ENCODE data around the gene SAMD5. TPM values are rescaled to one million over a fixed set of nuclear protein-coding genes. Genes with fewer than 3 reads are reported as not detected.
A peak's percentile ranks its signal among the peaks of the same experiment; 100 is the strongest.

The SAMD5 gene
- 0.51 and 2.4 TPM in 2 replicates for total RNA-seq

DNA sequence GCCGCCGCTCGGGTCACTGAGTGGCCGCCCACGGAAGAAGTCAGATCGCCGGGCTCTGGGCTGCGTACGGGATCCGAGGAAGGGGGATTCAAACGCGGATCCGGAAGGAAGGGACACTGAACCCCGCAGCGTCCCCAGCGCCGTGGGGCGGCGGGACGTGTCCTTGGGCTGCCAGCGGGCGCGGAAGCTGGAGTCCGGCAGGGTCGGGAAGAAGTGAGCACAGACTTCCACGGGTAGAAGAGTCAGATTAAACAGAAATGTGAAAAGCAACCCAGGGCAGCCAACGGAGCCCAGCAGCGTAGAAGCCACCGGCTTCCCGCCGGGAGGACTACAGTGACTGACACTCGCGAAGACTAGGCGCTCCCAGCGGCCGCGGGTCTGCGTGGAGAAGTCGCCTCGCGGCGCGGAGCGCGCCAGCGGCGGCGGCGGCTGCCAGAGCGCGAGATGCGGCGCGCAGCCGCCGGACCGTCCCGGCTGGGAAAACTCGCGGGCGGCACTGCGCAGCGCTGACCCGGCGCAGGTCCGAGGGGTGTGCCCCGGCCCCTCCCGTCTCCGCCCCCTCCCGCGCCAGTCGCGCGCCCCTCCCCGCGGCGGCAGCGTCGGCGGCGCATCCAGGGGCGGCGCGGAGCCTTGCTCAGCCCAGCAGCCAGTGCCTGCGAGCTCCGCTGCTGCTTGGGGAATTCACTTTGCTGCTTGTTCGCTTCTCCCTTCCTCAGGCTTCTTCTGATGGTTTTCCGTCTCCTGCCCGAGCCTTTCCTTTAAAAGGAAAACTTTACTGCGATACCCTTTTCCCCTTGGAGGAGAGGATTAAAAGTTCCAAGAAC lies at the start of gene SAMD5:
SAMD5 (plus strand) TSS at position 649 of the 824 bp plus-strand sequence. CDS start 239 bp downstream, outside the sequence.
- peak; percentile 14 to 75 for DNase-seq (ENCODE audit: low read depth in 2 of 2)

DNA sequence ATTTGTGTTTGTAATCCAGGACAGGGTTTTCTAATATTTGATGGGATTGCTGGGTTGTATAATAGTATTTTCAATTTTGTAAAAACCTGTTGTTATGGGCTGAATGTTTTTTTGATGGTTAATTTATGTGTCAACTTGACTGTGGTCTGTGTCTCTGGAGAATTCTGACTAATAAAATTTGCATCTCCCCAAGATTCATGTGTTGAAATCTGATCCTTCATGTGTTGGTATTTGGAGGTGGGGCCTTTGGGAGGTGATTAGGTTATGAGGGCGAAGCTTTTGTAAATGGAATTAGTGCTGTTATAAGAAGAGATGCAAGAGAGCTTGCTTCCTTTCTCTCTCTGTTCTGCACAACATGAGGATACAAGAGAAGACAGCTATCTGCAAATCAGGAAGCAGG lies 48.7 kb upstream of the SAMD5 start:
- no peak for DNase-seq (ENCODE audit: low read depth in 2 of 2)

- DNase-seq (ENCODE audit: low read depth in 2 of 2) = no peak
These were observed 44.8 kb upstream of the SAMD5 start for GRCh38 chr6:147463651-147464050.

DNA sequence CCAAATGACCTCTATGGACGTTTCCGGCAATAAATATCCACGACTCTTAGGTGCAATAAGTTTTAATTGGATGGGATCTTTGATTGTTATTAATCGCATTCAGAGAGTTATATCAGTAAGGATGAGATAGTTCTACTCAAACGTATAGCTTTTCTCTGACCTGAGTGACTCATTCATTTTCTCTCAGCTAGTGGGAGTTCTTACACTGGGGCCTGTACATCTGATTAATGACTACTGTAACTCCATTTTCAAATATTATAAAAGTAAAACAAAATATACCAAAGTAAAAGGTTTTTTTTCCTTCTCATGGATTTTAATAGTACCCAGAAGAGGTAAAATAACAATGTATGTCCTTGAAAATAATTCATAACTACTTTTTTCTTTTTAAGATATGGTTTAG lies 41.1 kb upstream of the SAMD5 start:
- DNase-seq (ENCODE audit: low read depth in 2 of 2) = no peak

DNA sequence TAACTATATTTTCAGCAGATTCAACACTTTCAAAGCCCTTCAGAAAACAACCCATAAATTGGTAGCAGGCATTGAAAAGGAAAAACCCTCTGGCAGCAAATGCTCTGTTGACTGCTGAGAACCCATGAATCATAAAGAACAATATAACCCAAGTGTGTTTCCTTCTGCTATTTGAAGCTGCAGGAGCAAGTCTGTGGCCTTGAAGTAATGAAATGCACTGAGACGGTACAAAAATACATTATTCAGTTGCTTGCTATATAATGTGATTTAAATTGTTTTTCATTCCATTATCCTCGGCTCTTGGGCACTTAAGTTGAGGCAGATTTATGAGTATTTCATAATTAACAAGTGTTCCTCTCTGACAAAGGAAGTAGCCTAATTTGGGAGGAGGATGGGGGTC lies 40.6 kb upstream of the SAMD5 start:
- DNase-seq (ENCODE audit: low read depth in 2 of 2) = no peak

- no peak for DNase-seq (ENCODE audit: low read depth in 2 of 2)
These were observed 39.9 kb upstream of the SAMD5 start for GRCh38 chr6:147468634-147469033.

- DNase-seq (ENCODE audit: low read depth in 2 of 2) = no peak
These were observed 28.6 kb upstream of the SAMD5 start for GRCh38 chr6:147479857-147480256.

GRCh38 chr6:147486683-147487082 lies 21.8 kb upstream of the SAMD5 start:
- DNase-seq (ENCODE audit: low read depth in 2 of 2) = no peak

GRCh38 chr6:147497472-147497871 lies 11.0 kb upstream of the SAMD5 start:
- no peak for DNase-seq (ENCODE audit: low read depth in 2 of 2)

DNA sequence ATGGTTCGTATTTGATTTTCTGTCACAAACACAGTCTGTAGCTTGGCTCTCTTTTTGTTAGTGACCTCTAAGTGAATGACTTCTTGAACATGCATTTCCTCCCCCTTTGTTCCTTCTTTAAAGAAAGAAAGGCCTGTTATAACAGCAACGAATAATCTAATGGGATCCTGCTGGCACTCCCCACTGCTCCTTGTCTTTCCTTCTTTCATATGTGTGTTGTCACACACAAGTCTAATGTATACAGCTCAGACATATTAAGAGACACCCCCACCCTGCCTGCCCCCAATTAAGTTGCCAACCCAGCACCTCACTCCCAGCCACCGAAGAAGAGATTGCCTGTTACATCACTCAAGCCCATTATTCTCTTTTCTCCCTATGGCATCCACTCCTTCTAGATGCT lies 4.9 kb upstream of the SAMD5 start:
- no peak for DNase-seq (ENCODE audit: low read depth in 2 of 2)

DNA sequence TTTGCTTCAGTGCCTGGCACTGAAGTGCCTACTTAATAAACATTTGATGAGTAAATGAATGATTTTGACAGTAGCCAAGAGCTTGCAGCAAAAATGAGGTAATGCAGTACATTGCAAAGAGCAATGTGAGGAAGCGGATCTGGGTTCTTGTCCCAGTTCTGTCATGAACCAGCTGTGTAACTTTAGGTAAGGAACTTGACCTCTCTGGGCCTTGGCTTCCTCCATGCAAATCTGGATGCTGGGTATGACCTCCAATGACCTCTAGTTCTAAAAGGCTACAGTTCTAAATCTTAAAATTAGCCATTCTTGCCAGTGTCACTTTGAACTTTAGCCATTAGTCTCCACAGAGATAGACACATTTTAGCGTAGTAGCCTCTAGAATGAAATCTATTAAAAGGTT lies 3.6 kb upstream of the SAMD5 start:
- no peak for DNase-seq (ENCODE audit: low read depth in 2 of 2)

- DNase-seq (ENCODE audit: low read depth in 2 of 2) = peak; percentile 16 to 55
These were observed 1.8 kb upstream of the SAMD5 start for GRCh38 chr6:147506704-147507114.

- peak in 1 of 2 donors; percentile 7 for DNase-seq (ENCODE audit: low read depth in 2 of 2)
These were observed 1.1 kb upstream of the SAMD5 start for GRCh38 chr6:147507162-147508041.

GRCh38 chr6:147508866-147509608 lies 547 bp downstream of the SAMD5 start:
- DNase-seq (ENCODE audit: low read depth in 2 of 2) = no peak

DNA sequence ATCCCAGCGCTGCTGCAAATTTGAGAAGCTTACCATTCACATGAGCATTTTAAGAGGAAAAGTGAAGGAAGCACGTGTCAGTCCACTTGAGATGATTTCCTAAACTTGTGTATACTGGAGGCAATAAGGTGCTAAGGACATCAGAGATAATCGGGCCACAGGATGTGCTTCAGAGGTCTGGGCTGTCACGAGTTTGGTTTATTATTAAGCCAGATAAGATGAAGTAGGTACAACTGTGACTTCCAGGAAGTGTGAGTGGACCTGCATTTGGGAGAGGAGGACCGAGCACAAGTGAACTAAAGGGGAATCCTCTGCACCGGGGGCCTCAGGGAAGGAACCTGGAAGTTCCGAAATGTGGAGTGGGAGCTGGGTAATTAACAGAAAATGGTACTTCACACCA lies 1.4 kb downstream of the SAMD5 start:
- DNase-seq (ENCODE audit: low read depth in 2 of 2) = no peak

DNA sequence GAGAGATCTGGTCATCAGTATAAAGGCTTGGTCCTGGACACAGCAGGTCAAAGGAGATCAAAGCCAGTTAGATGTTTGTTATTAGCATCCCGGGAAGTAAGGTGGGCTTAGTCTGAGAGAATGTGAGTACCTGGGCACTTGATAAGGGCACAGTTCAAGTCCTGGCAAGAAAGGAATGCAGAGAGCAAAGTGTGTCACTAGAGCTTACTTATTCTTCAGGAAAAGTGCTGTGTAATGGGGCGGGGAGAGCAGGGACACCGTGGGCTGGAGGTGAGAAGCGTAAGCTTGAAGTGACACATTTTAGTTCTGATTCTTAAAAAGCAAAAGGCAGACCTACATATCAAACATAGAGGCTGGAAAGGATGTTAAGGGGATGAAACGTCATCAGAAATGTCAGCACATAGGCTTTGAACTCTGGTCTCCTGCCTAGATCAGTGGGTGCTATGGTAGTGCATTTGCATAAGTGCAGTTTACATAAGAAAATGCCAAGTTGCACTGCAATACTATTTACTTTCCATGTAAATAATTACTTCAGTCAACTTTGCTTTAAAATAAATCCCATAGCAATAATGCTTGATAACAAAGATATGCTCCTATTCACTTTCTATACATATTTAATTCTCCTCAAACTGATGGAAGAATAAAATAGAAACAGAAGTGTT lies 2.6 kb downstream of the SAMD5 start:
- DNase-seq (ENCODE audit: low read depth in 2 of 2) = no peak

DNA sequence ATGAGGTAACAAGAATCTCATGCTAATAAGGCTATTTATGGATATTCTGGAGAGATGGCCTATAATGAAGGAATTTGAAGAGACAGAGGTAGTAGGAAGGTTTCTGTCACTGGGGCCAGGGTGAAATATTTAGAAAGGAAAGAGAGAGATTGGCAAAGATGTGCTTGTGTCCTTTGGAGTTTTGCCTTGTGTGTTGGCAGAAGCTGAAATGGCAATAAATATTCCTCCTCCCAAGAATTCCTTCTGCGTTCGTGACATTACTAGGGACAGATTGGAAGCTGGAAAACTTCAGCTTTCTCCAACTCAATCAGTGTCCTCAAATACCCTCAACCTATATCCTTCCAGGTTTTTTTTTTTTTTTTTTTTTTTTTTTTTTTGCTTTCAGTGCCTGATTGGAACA lies 6.3 kb downstream of the SAMD5 start:
- DNase-seq (ENCODE audit: low read depth in 2 of 2) = no peak

DNA sequence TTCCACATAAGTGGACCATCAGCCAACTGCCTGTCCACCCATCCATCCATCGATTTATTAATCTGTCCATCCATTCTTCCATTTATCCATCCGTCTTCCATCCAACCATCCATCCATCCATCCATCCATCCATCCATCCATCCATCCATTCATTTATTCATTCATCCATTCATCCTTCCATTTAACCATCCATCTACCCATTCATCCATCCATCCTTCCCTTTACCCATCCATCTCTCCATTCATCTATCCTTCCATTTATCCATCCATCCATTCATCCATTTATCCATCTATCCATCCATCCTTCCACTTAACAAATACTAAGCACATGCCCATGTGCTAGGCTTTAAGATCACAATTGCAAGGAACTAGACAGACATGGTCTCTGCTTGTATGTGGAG lies 6.8 kb downstream of the SAMD5 start:
- no peak for DNase-seq (ENCODE audit: low read depth in 2 of 2)

- no peak for DNase-seq (ENCODE audit: low read depth in 2 of 2)
These were observed 14.1 kb downstream of the SAMD5 start for GRCh38 chr6:147522597-147522996.

DNA sequence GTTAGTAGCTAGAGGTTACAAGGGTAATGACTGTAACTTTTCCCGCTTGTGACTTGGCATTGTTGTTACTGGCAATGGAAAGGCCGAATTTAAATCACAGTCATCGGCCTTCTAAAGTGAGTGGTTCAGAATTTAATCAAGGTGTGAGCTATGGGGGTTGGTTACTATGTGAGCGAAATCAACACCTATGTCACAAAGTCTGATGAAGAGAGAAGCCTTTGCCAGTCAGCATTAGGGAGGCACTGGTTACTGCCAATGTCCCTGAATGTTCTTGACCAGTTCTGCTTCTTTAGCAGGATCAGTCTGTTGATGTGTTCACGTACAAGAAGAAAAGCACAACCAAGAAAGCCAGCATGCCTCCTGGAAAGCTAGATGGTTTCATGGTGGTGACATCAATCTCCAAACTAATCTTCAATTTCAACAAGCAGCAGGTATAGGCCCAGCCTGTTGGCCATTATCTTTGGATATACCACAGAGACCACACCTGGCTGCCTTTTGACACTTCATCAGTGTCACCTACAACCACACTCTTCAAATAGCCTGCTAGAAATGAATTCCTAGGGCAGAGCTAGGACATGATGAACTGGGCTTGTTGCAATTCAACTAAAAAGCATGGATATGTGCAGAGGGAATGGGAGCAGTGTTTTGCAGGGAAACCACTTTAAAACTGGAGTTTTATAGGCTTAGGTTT lies 17.2 kb downstream of the SAMD5 start:
- no peak for DNase-seq (ENCODE audit: low read depth in 2 of 2)

DNA sequence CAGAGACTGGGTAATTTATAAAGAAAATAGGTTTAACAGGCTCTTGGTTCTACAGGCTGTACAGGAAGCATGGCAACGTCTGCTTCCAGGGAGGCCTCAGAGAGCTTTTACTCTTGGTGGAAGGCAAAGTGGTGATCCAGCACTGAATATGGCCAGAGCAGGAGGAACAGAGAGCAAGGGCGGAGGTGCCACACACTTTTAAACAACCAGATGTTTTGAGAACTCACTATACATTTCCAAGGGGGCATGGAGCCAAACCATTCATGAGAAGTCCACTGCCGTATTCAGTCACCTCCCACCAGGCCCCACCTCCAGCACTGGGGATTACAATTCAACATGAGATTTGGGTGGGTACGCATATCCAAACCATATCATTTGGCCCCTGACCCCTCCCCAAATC lies 18.7 kb downstream of the SAMD5 start:
- no peak for DNase-seq (ENCODE audit: low read depth in 2 of 2)
